ENCODE results near the gene DEFB123.
"Not testable (repeated sequence)": the region's sequence is repeated elsewhere in the genome, so short reads cannot be mapped to it uniquely, and the experiment has no call there.

GRCh38 chr20:31426891-31427551, 13.4 kb upstream of the DEFB123 start:
- not testable (repeated sequence) for TF ChIP-seq CTCF, POLR2A (IDR thresholded peaks at IDR 0.05)
